Left ventricle myocardium superior (tissue), 1 donor: ENCODE measurements around the gene CHCHD5. TPM values are rescaled to one million over a fixed set of nuclear protein-coding genes. Genes with fewer than 3 reads are reported as not detected.
"Not testable (repeated sequence)": the region's sequence is repeated elsewhere in the genome, so short reads cannot be mapped to it uniquely, and the experiment has no call there.

ENCODE experiments used
- ATAC-seq: fragments of 200-7000 bp; cut with Tn5 transposase; one replicate; pipeline ENCODE4 v1.9.1; 2020; ENCODE audit warnings: mild to moderate bottlenecking, moderate library complexity
- DNase-seq: peaks from one replicate; pipeline ENCODE4 v3.0.0-alpha.2; 2020
- intact Hi-C: fragments of 100-400 bp; cut with micrococcal nuclease; formaldehyde crosslinking; loops from one replicate; pipeline ENCODE4 v1.11.0; 2022
- total RNA-seq: library from RNA; stranded (reverse); fragmentation: NEBNext Ultra II Directional; extraction: Animal tissue kit (Norgen Biotek cat#: 25700); gene quantifications from one replicate; pipeline ENCODE4 v1.2.1, GENCODE V29; 2021
- donor health status: DM: no; HTN: yes; CAD: no; lungs with severe emphysema.

CHCHD5 gene
- total RNA-seq, 1 donor from 2014 or later: 24.8 TPM

GRCh38 chr2:112584891-112585250 lies 462 bp downstream of the CHCHD5 start:
- intact Hi-C loops: no loop called here
- DNase-seq: no peak
- no peak for ATAC-seq

GRCh38 chr2:112585400-112585799 lies 991 bp downstream of the CHCHD5 start:
- no peak for DNase-seq
- intact Hi-C loops: no loop called here
- ATAC-seq: no peak

- ATAC-seq (no peak), DNase-seq (no peak)
- intact Hi-C loops: no loop called here
These were observed 1.6 kb downstream of the CHCHD5 start for GRCh38 chr2:112585873-112586464.

- ATAC-seq: no peak
- no peak for DNase-seq
- intact Hi-C loops: no loop called here
These were observed 4.2 kb downstream of the CHCHD5 start for GRCh38 chr2:112588611-112589045.

GRCh38 chr2:112591413-112591812 lies 7.0 kb downstream of the CHCHD5 start:
- intact Hi-C loops: no loop called here
- DNase-seq (no peak), ATAC-seq (no peak)

GRCh38 chr2:112593736-112594135 lies 9.3 kb downstream of the CHCHD5 start:
- intact Hi-C loops: no loop called here
- DNase-seq: no peak
- no peak for ATAC-seq

GRCh38 chr2:112597537-112598322 lies 13.3 kb downstream of the CHCHD5 start:
- ATAC-seq (no peak), DNase-seq (no peak)
- intact Hi-C loops: no loop called here

GRCh38 chr2:112600634-112601033 lies 16.2 kb downstream of the CHCHD5 start:
- DNase-seq: no peak
- intact Hi-C loops: no loop called here
- no peak for ATAC-seq

GRCh38 chr2:112601754-112602153 lies 17.3 kb downstream of the CHCHD5 start:
- intact Hi-C loops: no loop called here
- ATAC-seq (no peak), DNase-seq (no peak)

GRCh38 chr2:112602917-112603316 lies 18.5 kb downstream of the CHCHD5 start:
- intact Hi-C loops: no loop called here

GRCh38 chr2:112603731-112604130 lies 19.3 kb downstream of the CHCHD5 start:
- DNase-seq: no peak
- no peak for ATAC-seq
- intact Hi-C loops: no loop called here

More at GRCh38 chr2:112602917-112603316, 18.5 kb downstream of the CHCHD5 start:
- ATAC-seq (no peak), DNase-seq (no peak)

GRCh38 chr2:112604952-112605351 lies 20.5 kb downstream of the CHCHD5 start:
- intact Hi-C loops: no loop called here
- DNase-seq (no peak), ATAC-seq (no peak)

- ATAC-seq (no peak), DNase-seq (no peak)
- intact Hi-C loops: no loop called here
These were observed 21.5 kb downstream of the CHCHD5 start for GRCh38 chr2:112605926-112606325.

GRCh38 chr2:112606547-112606946 lies 22.1 kb downstream of the CHCHD5 start:
- no peak for ATAC-seq
- intact Hi-C loops: no loop called here
- no peak for DNase-seq

- no peak for ATAC-seq
- intact Hi-C loops: no loop called here
- DNase-seq: no peak
These were observed 23.4 kb downstream of the CHCHD5 start for GRCh38 chr2:112607680-112608438.

- ATAC-seq, DNase-seq, intact Hi-C loops: not testable (repeated sequence)
These were observed 24.9 kb downstream of the CHCHD5 start for GRCh38 chr2:112609320-112609719.

GRCh38 chr2:112612283-112612682 lies 27.9 kb downstream of the CHCHD5 start:
- ATAC-seq, DNase-seq, intact Hi-C loops: not testable (repeated sequence)

GRCh38 chr2:112614201-112614840 lies 29.9 kb downstream of the CHCHD5 start:
- ATAC-seq (no peak), DNase-seq (no peak)
- intact Hi-C loops: no loop called here

- DNase-seq (no peak), ATAC-seq (no peak)
- intact Hi-C loops: no loop called here
These were observed 30.6 kb downstream of the CHCHD5 start for GRCh38 chr2:112615051-112615450.

GRCh38 chr2:112615798-112616197 lies 31.4 kb downstream of the CHCHD5 start:
- intact Hi-C loops, ATAC-seq, DNase-seq: not testable (repeated sequence)
